ENCODE results near the gene SLC22A5.

GRCh38 chr5:132378580-132378979, 9.1 kb downstream of the SLC22A5 start:
- no peak for TF ChIP-seq CTCF (IDR thresholded peaks at IDR 0.05; ENCODE audit: borderline replicate concordance, extremely low read depth, low read length, poor library complexity, severe bottlenecking)
- no peak for TF ChIP-seq EZH2 (IDR thresholded peaks at IDR 0.05; ENCODE audit: borderline replicate concordance, low read depth, low read length, severe bottlenecking)
